GM12878 (cell line): Measurements from ENCODE around the gene MLXIP.

Experiments
- ATF3 ChIP-seq: IDR thresholded peaks from 2 replicates; pipeline ENCODE4 v1.6.1; 2011; ENCODE audit warnings: low read depth, mild to moderate bottlenecking, low read length, moderate library complexity, borderline replicate concordance; ENCODE audit errors: extremely low read depth
- CTCF ChIP-seq, 3 experiments: IDR thresholded peaks in 2 of 3; conservative IDR thresholded peaks in 1 of 3; 2 replicates each; pipeline ENCODE4 v1.5.1; 2011; ENCODE audit warnings: low read depth in 3 of 3, low read length in 3 of 3, mild to moderate bottlenecking in 3 of 3, control low read depth in 2 of 3, moderate library complexity in 2 of 3, inconsistent platforms in 1 of 3, mixed read lengths in 1 of 3; ENCODE audit not compliant: control insufficient read depth in 2 of 3, insufficient read depth in 1 of 3; ENCODE audit errors: extremely low read depth in 1 of 3
- NR2C2 ChIP-seq: IDR thresholded peaks from 2 replicates; pipeline ENCODE4 v1.6.1; 2011; ENCODE audit warnings: borderline replicate concordance, low read depth; ENCODE audit not compliant: control insufficient read depth, insufficient read length
- SREBF2 ChIP-seq: IDR thresholded peaks from 2 replicates; pipeline ENCODE4 v1.6.1; 2012; ENCODE audit warnings: mild to moderate bottlenecking, low read length
- SUZ12 ChIP-seq: fragments of 200-600 bp; sonication (generic); IDR thresholded peaks from one replicate; pipeline ENCODE4 v1.6.1; 2018; ENCODE audit warnings: antibody characterized with exemption, mild to moderate bottlenecking; ENCODE audit not compliant: unreplicated experiment

GRCh38 chr12:122096591-122097149, 18.1 kb downstream of the MLXIP start:
- TF ChIP-seq SREBF2 (no peak), SUZ12 (no peak), ATF3 (no peak), CTCF (IDR thresholded peaks at IDR 0.05 in 2 of 3, conservative IDR thresholded peaks at IDR 0.05 in 1 of 3; ENCODE audit: control insufficient read depth in 2 of 3, extremely low read depth in 1 of 3, insufficient read depth in 1 of 3, low read depth in 3 of 3, low read length in 3 of 3) (no peak), NR2C2 (no peak)
